Activated naive CD8-positive, alpha-beta T cell treated with anti-CD3 and anti-CD28 coated beads, Interleukin-2, amount 10 ng/mL, durations not matched to agents 7 days and 5 days (primary cell): ENCODE results near the gene MTIF3. TPM values are rescaled to one million over a fixed set of nuclear protein-coding genes. Genes with fewer than 3 reads are reported as not detected.
A peak's percentile ranks its signal among the peaks of the same experiment; 100 is the strongest.

Experiments
- ATAC-seq: fragments of 150-1000 bp; cut with Tn5 transposase; one replicate; pipeline ENCODE4 v1.10.0; 2021; ENCODE audit warnings: low read depth, moderate library complexity
- POLR2A ChIA-PET: fragments of 350-600 bp; sonication (Branson Sonifier 250); formaldehyde crosslinking; loops from one replicate; lab custom pipeline; 2021; ENCODE audit warnings: antibody characterized with exemption; lab: Charles Lee
- DNase-seq: peaks from one replicate; pipeline ENCODE4 v3.0.0; 2021
- H3K27ac Mint-ChIP-seq: one replicate; pipeline ENCODE4 v1.8.0; 2022; ENCODE audit warnings: mild to moderate bottlenecking, mixed read lengths
- H3K27me3 Mint-ChIP-seq: one replicate; pipeline ENCODE4 v1.8.0; 2022; ENCODE audit warnings: mild to moderate bottlenecking, moderate library complexity, mixed read lengths
- H3K36me3 Mint-ChIP-seq: one replicate; pipeline ENCODE4 v1.8.0; 2021; ENCODE audit warnings: mild to moderate bottlenecking, mixed read lengths
- H3K4me1 Mint-ChIP-seq: one replicate; pipeline ENCODE4 v1.8.0; 2021; ENCODE audit warnings: mixed read lengths
- H3K4me3 Mint-ChIP-seq: one replicate; pipeline ENCODE4 v1.8.0; 2022; ENCODE audit warnings: mild to moderate bottlenecking, moderate library complexity, mixed read lengths
- H3K9me3 Mint-ChIP-seq: one replicate; pipeline ENCODE4 v1.8.0; 2021; ENCODE audit warnings: mixed read lengths
- total RNA-seq, 2 experiments: library from RNA; stranded (reverse); gene quantifications; one replicate each; pipeline ENCODE4 v1.2.3, GENCODE V29; 2021

The MTIF3 gene, protein sequence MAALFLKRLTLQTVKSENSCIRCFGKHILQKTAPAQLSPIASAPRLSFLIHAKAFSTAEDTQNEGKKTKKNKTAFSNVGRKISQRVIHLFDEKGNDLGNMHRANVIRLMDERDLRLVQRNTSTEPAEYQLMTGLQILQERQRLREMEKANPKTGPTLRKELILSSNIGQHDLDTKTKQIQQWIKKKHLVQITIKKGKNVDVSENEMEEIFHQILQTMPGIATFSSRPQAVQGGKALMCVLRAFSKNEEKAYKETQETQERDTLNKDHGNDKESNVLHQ
- 10 to 100 TPM; 51.5 to 60.4 TPM for total RNA-seq

GRCh38 chr13:27449936-27450828 is at the start of gene MTIF3:
Gene MTIF3, minus strand, starts transcription at chr13:27450564. Its CDS starts 10,116 bp downstream, at chr13:27440448.
- Mint-ChIP-seq H3K27ac (peak within 1 kb of the TSS; percentile 95), H3K27me3 (peaks cover 2% of the 10 kb centered on the region), H3K4me3 (peak within 1 kb of the TSS; percentile 94), H3K4me1 (peaks cover 47% of the 10 kb centered on the region), H3K9me3 (no peaks in the 10 kb centered on the region), H3K36me3 (peaks cover 4% of the 10 kb centered on the region)
- DNase-seq (peak; percentile 94), ATAC-seq (peak; percentile 93)
- POLR2A ChIA-PET: interaction anchor here (0.6 to 6.7 kb wide), 10 partner anchors 12 to 876 kb away, joined by 3 to 130 read pairs (median 3); partner anchors contain the start of genes GTF3A and LNX2

DNA sequence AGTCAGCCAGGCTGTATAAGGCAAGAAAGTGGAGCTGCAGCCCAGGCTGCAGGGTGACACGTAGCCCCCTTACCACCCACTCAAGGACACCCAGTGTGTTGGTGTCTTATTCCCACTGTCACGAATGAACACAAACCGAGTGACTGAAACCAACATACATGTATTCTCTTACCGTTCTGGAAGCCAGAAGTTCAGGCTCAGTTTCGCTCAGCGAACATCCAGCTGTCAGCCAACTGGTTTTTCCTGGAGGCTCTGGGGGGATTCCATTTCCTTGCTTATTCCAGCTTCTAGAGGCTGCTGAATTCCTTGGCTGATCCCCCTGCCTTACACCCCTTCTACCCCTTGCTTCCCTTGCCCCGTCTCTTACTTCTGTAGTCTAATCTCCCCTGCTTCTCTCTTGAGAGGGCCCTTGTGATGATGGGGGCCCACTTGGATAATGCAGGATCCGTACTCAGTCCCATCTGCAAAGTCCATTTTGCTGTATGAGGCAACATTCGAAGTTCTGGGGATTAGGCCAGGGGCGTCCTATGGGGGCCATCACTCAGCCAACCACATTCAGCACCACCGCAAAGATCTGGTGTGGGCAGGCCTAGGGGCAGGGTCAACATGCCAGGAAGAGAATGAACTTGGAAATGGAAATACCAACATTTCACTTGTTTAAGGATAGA is 47.3 kb upstream of the MTIF3 start:
- Mint-ChIP-seq H3K4me1 (no peaks in the 10 kb centered on the region), H3K4me3 (no peak overlapping the region), H3K27ac (no peak overlapping the region), H3K36me3 (no peaks in the 10 kb centered on the region), H3K27me3 (peaks cover 5% of the 10 kb centered on the region), H3K9me3 (no peaks in the 10 kb centered on the region)
- DNase-seq: no peak
- POLR2A ChIA-PET: no interaction called here
- no peak for ATAC-seq

- no peak overlapping the region for H3K27ac Mint-ChIP-seq
- ATAC-seq: no peak
- POLR2A ChIA-PET: no interaction called here
- no peak overlapping the region for H3K4me3 Mint-ChIP-seq
- H3K36me3 Mint-ChIP-seq: no peaks in the 10 kb centered on the region
- no peak for DNase-seq
- H3K4me1 Mint-ChIP-seq: no peaks in the 10 kb centered on the region
- no peaks in the 10 kb centered on the region for H3K9me3 Mint-ChIP-seq
- peaks cover 5% of the 10 kb centered on the region for H3K27me3 Mint-ChIP-seq
Observed at GRCh38 chr13:27496536-27497273, 46.3 kb upstream of the MTIF3 start.

DNA sequence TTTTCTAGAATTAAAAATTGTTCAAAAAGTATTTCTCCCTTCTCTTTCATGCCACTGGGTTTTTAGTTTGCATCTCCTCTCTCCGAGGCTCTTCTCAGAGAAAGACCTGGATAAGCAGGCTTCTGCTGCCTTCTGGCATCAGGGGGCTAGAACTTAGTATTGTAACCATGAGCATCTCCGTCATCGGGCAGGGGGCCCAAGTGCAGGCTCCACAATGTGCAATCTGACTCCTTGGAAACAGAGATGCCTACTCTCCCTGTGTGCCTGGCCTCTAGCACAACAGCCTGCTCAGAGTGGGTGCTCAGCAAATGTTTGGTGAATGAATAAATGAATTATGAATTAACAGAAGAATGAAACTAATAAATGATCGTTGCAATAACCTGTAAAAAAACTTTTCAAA is 45.6 kb upstream of the MTIF3 start:
- Mint-ChIP-seq H3K4me3 (no peak overlapping the region), H3K27ac (no peak overlapping the region), H3K27me3 (peaks cover 5% of the 10 kb centered on the region), H3K36me3 (no peaks in the 10 kb centered on the region), H3K4me1 (no peaks in the 10 kb centered on the region), H3K9me3 (no peaks in the 10 kb centered on the region)
- POLR2A ChIA-PET: no interaction called here
- ATAC-seq (no peak), DNase-seq (no peak)

- POLR2A ChIA-PET: no interaction called here
- ATAC-seq: no peak
- no peaks in the 10 kb centered on the region for H3K4me1 Mint-ChIP-seq
Observed at GRCh38 chr13:27495551-27495950, 45.2 kb upstream of the MTIF3 start.

DNA sequence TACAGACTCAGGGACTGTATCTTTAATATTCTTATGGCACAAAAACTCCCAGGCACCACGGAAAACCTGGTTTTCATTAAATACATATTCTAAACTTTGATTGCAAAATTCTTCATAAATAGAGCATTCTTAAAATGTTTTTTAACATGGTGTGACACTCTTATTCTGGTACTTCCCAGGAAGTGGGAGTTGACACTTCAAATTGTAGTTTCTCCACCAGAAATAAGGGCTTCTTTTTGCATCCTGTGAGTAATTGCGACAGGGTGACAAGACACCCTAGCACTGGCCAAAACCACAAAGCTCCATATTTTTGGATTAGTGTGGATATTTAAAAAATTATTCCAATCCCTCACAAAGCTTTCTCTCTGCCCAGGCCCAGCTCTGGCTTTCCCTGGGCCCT is 43.6 kb upstream of the MTIF3 start:
- no peaks in the 10 kb centered on the region for H3K36me3 Mint-ChIP-seq
- no peak for ATAC-seq
- H3K4me1 Mint-ChIP-seq: no peaks in the 10 kb centered on the region
- no peak overlapping the region for H3K27ac Mint-ChIP-seq
- H3K27me3 Mint-ChIP-seq: peaks cover 3% of the 10 kb centered on the region
- H3K4me3 Mint-ChIP-seq: no peak overlapping the region
- H3K9me3 Mint-ChIP-seq: no peaks in the 10 kb centered on the region
- POLR2A ChIA-PET: no interaction called here
- no peak for DNase-seq

More at GRCh38 chr13:27495551-27495950, 45.2 kb upstream of the MTIF3 start:
- Mint-ChIP-seq H3K36me3 (no peaks in the 10 kb centered on the region), H3K27ac (no peak overlapping the region), H3K27me3 (peaks cover 4% of the 10 kb centered on the region), H3K4me3 (no peak overlapping the region), H3K9me3 (no peaks in the 10 kb centered on the region)
- DNase-seq: no peak

DNA sequence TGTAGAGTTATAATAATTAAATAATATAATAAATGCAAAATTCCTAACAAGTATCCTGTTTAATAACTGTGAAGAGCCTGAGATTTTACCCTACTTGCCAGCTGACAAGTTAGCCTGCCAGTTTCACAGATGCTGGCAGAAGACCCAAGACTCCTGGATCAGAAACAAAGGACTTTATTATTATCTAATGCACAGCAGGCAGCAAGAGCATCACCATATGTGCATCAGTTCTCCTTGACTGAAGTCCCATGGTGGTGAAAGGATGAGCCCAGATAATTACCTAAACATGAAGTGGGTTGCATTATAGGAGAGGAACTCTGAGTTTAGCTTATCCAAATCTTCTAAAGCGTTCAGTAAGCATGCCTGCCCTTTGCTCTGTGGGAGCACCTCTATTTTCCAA is 39.1 kb upstream of the MTIF3 start:
- Mint-ChIP-seq H3K9me3 (no peaks in the 10 kb centered on the region), H3K4me3 (no peak overlapping the region), H3K36me3 (no peaks in the 10 kb centered on the region), H3K27ac (no peak overlapping the region), H3K27me3 (peaks cover 12% of the 10 kb centered on the region), H3K4me1 (no peaks in the 10 kb centered on the region)
- POLR2A ChIA-PET: no interaction called here
- ATAC-seq: no peak
- no peak for DNase-seq

DNA sequence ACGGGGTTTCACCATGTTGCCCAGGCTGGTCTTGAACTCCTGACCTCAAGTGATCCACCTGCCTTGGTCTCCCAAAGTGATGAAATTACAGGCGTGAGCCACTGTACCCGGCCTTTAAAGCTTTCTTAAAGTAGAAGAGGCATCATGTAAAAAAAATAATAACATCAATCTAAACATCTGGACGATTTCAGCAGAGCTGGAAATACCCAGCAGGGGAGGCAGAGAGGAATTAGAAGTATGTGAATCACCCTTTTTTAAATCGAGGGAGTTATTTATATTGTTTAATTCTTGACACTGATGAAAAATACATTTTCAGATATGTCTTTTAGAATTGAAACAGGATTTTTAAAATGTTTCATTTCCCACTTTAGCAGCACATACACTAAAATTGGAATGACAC is 37.4 kb upstream of the MTIF3 start:
- POLR2A ChIA-PET: interaction anchor here (0.7 kb wide), 1 partner anchor 164 kb away, joined by 6 read pairs; no protein-coding TSS in a partner anchor
- DNase-seq: no peak
- no peak overlapping the region for H3K27ac Mint-ChIP-seq
- no peak for ATAC-seq
- peaks cover 12% of the 10 kb centered on the region for H3K27me3 Mint-ChIP-seq
- H3K36me3 Mint-ChIP-seq: no peaks in the 10 kb centered on the region
- H3K4me1 Mint-ChIP-seq: peaks cover 4% of the 10 kb centered on the region
- H3K9me3 Mint-ChIP-seq: no peaks in the 10 kb centered on the region
- H3K4me3 Mint-ChIP-seq: no peak overlapping the region

DNA sequence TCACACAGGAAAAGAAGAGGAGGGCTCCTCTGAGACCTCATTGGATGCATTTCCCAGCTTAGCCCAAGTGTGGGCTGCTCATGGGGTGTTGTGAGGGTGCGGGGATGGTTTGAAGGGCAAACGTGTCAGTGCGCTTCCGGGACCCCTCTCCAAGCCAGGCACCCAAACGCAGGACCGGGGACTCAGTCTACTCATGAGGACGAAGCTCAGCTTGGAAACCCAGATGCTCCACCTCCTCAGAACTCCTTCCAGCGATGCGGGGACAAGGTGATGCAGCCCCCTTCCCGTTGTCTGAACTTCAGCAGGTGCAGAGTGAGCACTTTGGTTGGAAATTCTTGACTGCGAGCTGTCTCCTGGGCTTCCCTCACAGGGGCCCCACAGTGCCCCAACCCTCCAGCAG is 33.1 kb upstream of the MTIF3 start:
- no peak overlapping the region for H3K27ac Mint-ChIP-seq
- ATAC-seq: no peak
- POLR2A ChIA-PET: no interaction called here
- H3K9me3 Mint-ChIP-seq: no peaks in the 10 kb centered on the region
- peaks cover 9% of the 10 kb centered on the region for H3K27me3 Mint-ChIP-seq
- no peaks in the 10 kb centered on the region for H3K36me3 Mint-ChIP-seq
- peaks cover 7% of the 10 kb centered on the region for H3K4me1 Mint-ChIP-seq
- no peak for DNase-seq
- no peak overlapping the region for H3K4me3 Mint-ChIP-seq

DNA sequence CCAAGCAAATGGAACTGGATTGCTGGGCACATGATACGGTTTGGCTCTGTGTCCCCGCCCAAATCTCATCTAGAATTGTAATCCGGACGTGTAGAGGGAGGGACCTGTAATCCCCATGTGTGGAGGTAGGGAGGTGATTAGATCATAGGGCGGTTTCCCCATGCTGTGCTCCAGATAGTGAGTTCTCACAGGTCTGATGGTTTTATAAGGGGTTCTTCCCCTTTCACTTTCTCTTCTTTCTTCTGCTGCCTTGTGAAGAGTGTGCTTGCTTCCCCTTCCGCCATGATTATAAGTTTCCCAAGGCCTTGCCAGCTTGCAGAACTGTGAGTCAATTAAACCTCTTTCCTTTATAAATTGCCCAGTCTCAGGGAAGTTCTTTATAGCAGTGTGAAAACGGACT is 32.6 kb upstream of the MTIF3 start:
- no peak overlapping the region for H3K4me3 Mint-ChIP-seq
- no peaks in the 10 kb centered on the region for H3K36me3 Mint-ChIP-seq
- H3K9me3 Mint-ChIP-seq: no peaks in the 10 kb centered on the region
- H3K4me1 Mint-ChIP-seq: peaks cover 9% of the 10 kb centered on the region
- DNase-seq (no peak), ATAC-seq (no peak)
- no peak overlapping the region for H3K27ac Mint-ChIP-seq
- H3K27me3 Mint-ChIP-seq: peaks cover 8% of the 10 kb centered on the region
- POLR2A ChIA-PET: no interaction called here

DNA sequence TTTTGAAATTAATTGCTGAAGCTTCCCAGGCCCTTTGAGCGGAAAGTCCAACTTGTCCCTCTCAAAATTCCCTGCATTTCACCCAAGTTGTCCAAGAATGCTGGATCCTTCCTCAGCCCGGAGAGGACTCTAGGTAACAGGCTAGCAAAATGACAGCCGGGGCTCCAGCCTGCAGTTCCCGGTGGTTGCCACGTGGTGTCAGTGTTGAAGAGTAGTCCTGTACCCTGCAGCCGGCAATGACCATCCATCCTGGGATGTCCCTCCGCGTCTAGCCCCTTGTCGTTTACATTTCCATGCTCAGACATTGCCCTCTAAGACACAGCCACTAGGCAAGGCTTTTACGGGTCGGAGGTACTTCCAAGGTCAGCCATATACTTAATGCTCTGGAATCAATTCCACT is 31.4 kb upstream of the MTIF3 start:
- Mint-ChIP-seq H3K27ac (no peak overlapping the region), H3K4me1 (peaks cover 13% of the 10 kb centered on the region), H3K27me3 (peaks cover 6% of the 10 kb centered on the region), H3K36me3 (no peaks in the 10 kb centered on the region), H3K9me3 (no peaks in the 10 kb centered on the region), H3K4me3 (no peak overlapping the region)
- no peak for ATAC-seq
- POLR2A ChIA-PET: no interaction called here
- DNase-seq: peak; percentile 47

GRCh38 chr13:27476943-27477703 is 26.8 kb upstream of the MTIF3 start:
- Mint-ChIP-seq H3K27ac (no peak overlapping the region), H3K9me3 (no peaks in the 10 kb centered on the region), H3K4me3 (no peak overlapping the region), H3K4me1 (peaks cover 20% of the 10 kb centered on the region), H3K36me3 (no peaks in the 10 kb centered on the region), H3K27me3 (no peaks in the 10 kb centered on the region)
- ATAC-seq (no peak), DNase-seq (no peak)
- POLR2A ChIA-PET: no interaction called here
